Stimulated activated CD4-positive, alpha-beta T cell treated with anti-CD3 and anti-CD28 coated beads, Interleukin-1b, Interleukin-23, amount 100 ng/mL, for 4 hours (primary cell): Measurements from ENCODE around the gene DSC2.
"Not testable (repeated sequence)": the region's sequence is repeated elsewhere in the genome, so short reads cannot be mapped to it uniquely, and the experiment has no call there.

ENCODE experiments used
- DNase-seq, 2 donors: peaks; one replicate each; pipeline ENCODE4 v3.0.0-alpha.2; 2020; ENCODE audit warnings: low read depth in 2 of 2

The DSC2 gene

GRCh38 chr18:31102025-31102684 is at the start of gene DSC2:
DSC2 (minus strand) TSS chr18:31102421; CDS start chr18:31101971, 450 bp downstream.
- no peak for DNase-seq

GRCh38 chr18:31149351-31149750 is 47.1 kb upstream of the DSC2 start:
- no peak for DNase-seq

- DNase-seq: no peak
These were observed 46.4 kb upstream of the DSC2 start for GRCh38 chr18:31148600-31148999.

GRCh38 chr18:31146809-31147208 is 44.6 kb upstream of the DSC2 start:
- DNase-seq: no peak

- DNase-seq: no peak
These were observed 40.8 kb upstream of the DSC2 start for GRCh38 chr18:31143025-31143424.

- no peak for DNase-seq
These were observed 36.5 kb upstream of the DSC2 start for GRCh38 chr18:31138709-31139108.

- DNase-seq: no peak
These were observed 32.8 kb upstream of the DSC2 start for GRCh38 chr18:31134988-31135529.

GRCh38 chr18:31129398-31130115 is 27.3 kb upstream of the DSC2 start:
- no peak for DNase-seq

GRCh38 chr18:31125878-31126277 is 23.7 kb upstream of the DSC2 start:
- no peak for DNase-seq

GRCh38 chr18:31123125-31123524 is 20.9 kb upstream of the DSC2 start:
- DNase-seq: not testable (repeated sequence)

GRCh38 chr18:31120594-31120993 is 18.4 kb upstream of the DSC2 start:
- DNase-seq: no peak

GRCh38 chr18:31116853-31117595 is 14.8 kb upstream of the DSC2 start:
- DNase-seq: no peak

- DNase-seq: no peak
These were observed 10.6 kb upstream of the DSC2 start for GRCh38 chr18:31112804-31113203.

GRCh38 chr18:31105733-31106132 is 3.5 kb upstream of the DSC2 start:
- no peak for DNase-seq

GRCh38 chr18:31104444-31104843 is 2.2 kb upstream of the DSC2 start:
- DNase-seq: no peak

GRCh38 chr18:31103423-31103822 is 1.2 kb upstream of the DSC2 start:
- DNase-seq: no peak

GRCh38 chr18:31102941-31103340 is 720 bp upstream of the DSC2 start:
- DNase-seq: no peak

GRCh38 chr18:31101183-31102024 is 817 bp downstream of the DSC2 start:
- DNase-seq: no peak

GRCh38 chr18:31100436-31101182 is 1.6 kb downstream of the DSC2 start:
- no peak for DNase-seq

GRCh38 chr18:31099450-31100230 is 2.6 kb downstream of the DSC2 start:
- DNase-seq: no peak
